ENCODE measurements around the gene KLHDC9. TPM values are rescaled to one million over a fixed set of nuclear protein-coding genes. Genes with fewer than 3 reads are reported as not detected.
"Not testable (repeated sequence)": the region's sequence is repeated elsewhere in the genome, so short reads cannot be mapped to it uniquely, and the experiment has no call there.

Gene KLHDC9
- total RNA-seq, 3 donors from 2014 or later (not counting 1 experiment from before 2014, with no cell fraction given): 0.49 to 0.50 TPM; not detected in 1

DNA sequence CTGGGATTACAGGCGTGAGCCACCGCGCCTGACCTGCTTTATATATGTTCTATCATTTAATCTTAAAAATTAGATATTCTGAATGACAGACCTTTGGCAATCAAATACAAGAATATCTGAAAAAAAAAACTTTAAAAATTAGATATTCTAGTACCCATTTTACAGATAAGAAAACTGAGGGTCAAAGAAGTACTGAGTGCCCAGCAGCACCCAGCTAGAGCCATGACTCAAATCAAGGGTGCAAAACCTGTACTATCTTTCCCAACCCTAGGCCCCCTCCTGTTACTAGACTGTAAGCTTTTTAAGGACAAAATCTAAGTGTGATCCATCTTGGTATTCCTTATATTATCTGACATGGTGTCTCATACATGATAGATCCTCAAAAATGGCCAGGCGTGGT is 36.7 kb upstream of the KLHDC9 start:
- TF ChIP-seq, protein P1, sequence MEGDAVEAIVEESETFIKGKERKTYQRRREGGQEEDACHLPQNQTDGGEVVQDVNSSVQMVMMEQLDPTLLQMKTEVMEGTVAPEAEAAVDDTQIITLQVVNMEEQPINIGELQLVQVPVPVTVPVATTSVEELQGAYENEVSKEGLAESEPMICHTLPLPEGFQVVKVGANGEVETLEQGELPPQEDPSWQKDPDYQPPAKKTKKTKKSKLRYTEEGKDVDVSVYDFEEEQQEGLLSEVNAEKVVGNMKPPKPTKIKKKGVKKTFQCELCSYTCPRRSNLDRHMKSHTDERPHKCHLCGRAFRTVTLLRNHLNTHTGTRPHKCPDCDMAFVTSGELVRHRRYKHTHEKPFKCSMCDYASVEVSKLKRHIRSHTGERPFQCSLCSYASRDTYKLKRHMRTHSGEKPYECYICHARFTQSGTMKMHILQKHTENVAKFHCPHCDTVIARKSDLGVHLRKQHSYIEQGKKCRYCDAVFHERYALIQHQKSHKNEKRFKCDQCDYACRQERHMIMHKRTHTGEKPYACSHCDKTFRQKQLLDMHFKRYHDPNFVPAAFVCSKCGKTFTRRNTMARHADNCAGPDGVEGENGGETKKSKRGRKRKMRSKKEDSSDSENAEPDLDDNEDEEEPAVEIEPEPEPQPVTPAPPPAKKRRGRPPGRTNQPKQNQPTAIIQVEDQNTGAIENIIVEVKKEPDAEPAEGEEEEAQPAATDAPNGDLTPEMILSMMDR (IDR thresholded peaks at IDR 0.05): no peak
- Histone ChIP-seq H3K4me1 (ENCODE audit: control insufficient read depth, insufficient read depth, low read length) (peaks cover 67% of the 10 kb centered on the region), H3K9me3 (ENCODE audit: control insufficient read depth, insufficient read depth, low read length) (no peaks in the 10 kb centered on the region), H3K36me3 (ENCODE audit: control insufficient read depth, insufficient read depth, low read length) (peaks cover 42% of the 10 kb centered on the region), H3K27ac (ENCODE audit: low read length) (no peak overlapping the region), H3K4me3 (ENCODE audit: low read length) (no peak overlapping the region), H3K27me3 (ENCODE audit: control insufficient read depth, insufficient read depth, low read length) (no peaks in the 10 kb centered on the region)
- H3K27me3 Mint-ChIP-seq (ENCODE audit: low read depth in 2 of 2): no peaks in the 10 kb centered on the region
- ATAC-seq (no peak), DNase-seq (no peak)
- H3K4me1 Mint-ChIP-seq: peaks cover 57 to 70% of the 10 kb centered on the region in 2 donors
- intact Hi-C loops (cut with micrococcal nuclease): no loop called here
- WGBS (ENCODE audit: insufficient coverage): 89% methylated on average over 1 of the region's 4 CpGs
- H3K36me3 Mint-ChIP-seq: no peaks in the 10 kb centered on the region
- no peaks in the 10 kb centered on the region for H3K9me3 Mint-ChIP-seq
- no peak overlapping the region for H3K4me3 Mint-ChIP-seq
- peak overlapping the region; percentile 89 for H3K27ac Mint-ChIP-seq

DNA sequence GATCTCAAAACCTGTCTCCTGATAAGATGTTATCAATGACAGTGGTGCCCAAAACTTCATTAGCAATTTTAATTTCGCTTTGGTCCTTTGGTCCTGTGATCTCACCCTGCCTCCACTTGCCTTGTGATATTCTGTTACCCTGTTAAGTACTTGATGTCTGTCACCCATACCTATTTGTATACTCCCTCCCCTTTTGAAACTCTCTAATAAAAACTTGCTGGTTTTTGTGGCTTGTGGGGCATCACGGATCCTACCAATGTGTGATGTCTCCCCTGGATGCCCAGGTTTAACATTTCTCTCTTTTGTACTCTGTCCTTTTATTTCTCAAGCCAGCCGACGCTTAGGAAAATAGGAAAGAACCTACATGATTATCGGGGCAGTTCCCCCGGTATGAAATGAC is 34.2 kb upstream of the KLHDC9 start:
- ATAC-seq; H3K27me3 ChIP-seq (ENCODE audit: control insufficient read depth, insufficient read depth, low read length); intact Hi-C loops (cut with micrococcal nuclease); H3K4me3 ChIP-seq (ENCODE audit: low read length); H3K9me3 ChIP-seq (ENCODE audit: control insufficient read depth, insufficient read depth, low read length); H3K36me3 Mint-ChIP-seq; DNase-seq; H3K27me3 Mint-ChIP-seq (ENCODE audit: low read depth in 2 of 2); H3K9me3 Mint-ChIP-seq: not testable (repeated sequence)
- H3K4me3 Mint-ChIP-seq: peak overlapping the region; percentile 92
- Histone ChIP-seq H3K4me1 (ENCODE audit: control insufficient read depth, insufficient read depth, low read length) (peaks cover 86% of the 10 kb centered on the region), H3K27ac (ENCODE audit: low read length) (peak overlapping the region; percentile 8), H3K36me3 (ENCODE audit: control insufficient read depth, insufficient read depth, low read length) (peaks cover 34% of the 10 kb centered on the region)
- H3K27ac Mint-ChIP-seq: peak overlapping the region; percentile 89
- WGBS (ENCODE audit: insufficient coverage): 53% methylated on average over 6 of the region's 6 CpGs
- H3K4me1 Mint-ChIP-seq: peaks cover 71 to 86% of the 10 kb centered on the region in 2 donors

DNA sequence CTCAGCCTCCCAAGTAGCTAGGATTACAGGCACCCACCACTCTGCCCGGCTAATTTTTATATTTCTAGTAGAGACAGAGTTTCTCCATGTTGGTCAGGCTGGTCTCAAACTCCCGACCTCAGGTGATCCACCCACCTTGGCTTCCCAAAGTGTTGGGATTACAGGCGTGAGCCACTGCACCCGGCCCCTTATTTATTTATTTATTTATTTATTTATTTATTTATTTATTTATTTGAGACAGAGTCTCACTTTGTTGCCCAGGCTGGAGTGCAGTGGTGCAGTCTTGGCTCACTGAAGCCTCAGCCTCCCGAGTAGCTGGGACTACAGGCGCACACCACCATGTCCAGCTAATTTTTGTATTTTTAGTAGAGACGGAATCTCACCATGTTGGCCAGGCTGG is 32.5 kb upstream of the KLHDC9 start:
- WGBS (ENCODE audit: insufficient coverage): 89% methylated on average over 5 of the region's 7 CpGs
- Mint-ChIP-seq H3K4me1 (peaks cover 63 to 87% of the 10 kb centered on the region in 2 donors), H3K27ac (peak overlapping the region; percentile 89), H3K4me3 (peak overlapping the region; percentile 92)
- intact Hi-C loops (cut with micrococcal nuclease); H3K27me3 Mint-ChIP-seq (ENCODE audit: low read depth in 2 of 2); H3K9me3 Mint-ChIP-seq; H3K27ac ChIP-seq (ENCODE audit: low read length); H3K4me3 ChIP-seq (ENCODE audit: low read length); ATAC-seq; H3K9me3 ChIP-seq (ENCODE audit: control insufficient read depth, insufficient read depth, low read length); H3K36me3 Mint-ChIP-seq; DNase-seq; H3K27me3 ChIP-seq (ENCODE audit: control insufficient read depth, insufficient read depth, low read length): not testable (repeated sequence)
- H3K36me3 ChIP-seq (ENCODE audit: control insufficient read depth, insufficient read depth, low read length): peaks cover 26% of the 10 kb centered on the region
- H3K4me1 ChIP-seq (ENCODE audit: control insufficient read depth, insufficient read depth, low read length): peaks cover 79% of the 10 kb centered on the region

DNA sequence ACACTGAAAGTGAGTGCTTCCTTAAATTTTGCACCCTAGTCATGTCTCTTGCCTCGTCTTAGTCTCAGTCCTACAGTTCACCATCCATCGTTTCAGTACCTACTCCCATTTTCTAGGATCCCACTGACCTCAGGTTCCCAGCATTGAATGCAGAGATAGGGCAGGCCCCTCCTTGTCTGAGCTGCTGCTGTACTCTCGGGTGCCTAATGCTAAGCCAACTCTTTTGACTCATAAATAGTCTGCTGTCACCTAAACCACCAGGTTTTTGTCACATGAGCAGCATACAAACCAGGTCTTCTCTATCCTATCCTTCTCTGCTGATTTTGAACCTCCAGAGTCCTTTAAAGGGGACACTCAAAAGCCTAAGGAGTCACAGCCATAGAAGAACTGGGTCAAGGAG is 31.5 kb upstream of the KLHDC9 start:
- Histone ChIP-seq H3K27me3 (ENCODE audit: control insufficient read depth, insufficient read depth, low read length) (no peaks in the 10 kb centered on the region), H3K4me3 (ENCODE audit: low read length) (peak overlapping the region; percentile 6), H3K36me3 (ENCODE audit: control insufficient read depth, insufficient read depth, low read length) (peaks cover 18% of the 10 kb centered on the region), H3K9me3 (ENCODE audit: control insufficient read depth, insufficient read depth, low read length) (no peaks in the 10 kb centered on the region), H3K4me1 (ENCODE audit: control insufficient read depth, insufficient read depth, low read length) (peaks cover 80% of the 10 kb centered on the region), H3K27ac (ENCODE audit: low read length) (peak overlapping the region; percentile 69)
- 33% methylated on average over 3 of the region's 3 CpGs for WGBS (ENCODE audit: insufficient coverage)
- Mint-ChIP-seq H3K27me3 (ENCODE audit: low read depth in 2 of 2) (no peaks in the 10 kb centered on the region), H3K4me1 (peaks cover 69 to 94% of the 10 kb centered on the region in 2 donors), H3K36me3 (no peaks in the 10 kb centered on the region), H3K9me3 (no peaks in the 10 kb centered on the region), H3K27ac (peak overlapping the region; percentile 89), H3K4me3 (peak overlapping the region; percentile 88)
- peak in 1 of 2 donors; percentile 46 for DNase-seq
- TF ChIP-seq, protein P1 (IDR thresholded peaks at IDR 0.05): no peak
- ATAC-seq: peak in 1 of 3 donors; percentile 15
- intact Hi-C loops (cut with micrococcal nuclease): no loop called here

All from natural killer cell (primary cell).